HL-60/S4 treated with retinoic acid at 250 ng/mL for 4 days and 3 days (cell line): ENCODE measurements around the gene ARID1A.
"Not testable (repeated sequence)": the region's sequence is repeated elsewhere in the genome, so short reads cannot be mapped to it uniquely, and the experiment has no call there.

Experiments
- in situ Hi-C: fragments of 300-500 bp; cut with MboI; formaldehyde crosslinking; loops from 2 replicates; pipeline ENCODE4 v1.7.0; 2022; ENCODE audit warnings: low sequenced_read_pairs

Gene ARID1A

GRCh38 chr1:26786437-26787380 is 90.9 kb downstream of the ARID1A start:
- in situ Hi-C loops = no loop called here

DNA sequence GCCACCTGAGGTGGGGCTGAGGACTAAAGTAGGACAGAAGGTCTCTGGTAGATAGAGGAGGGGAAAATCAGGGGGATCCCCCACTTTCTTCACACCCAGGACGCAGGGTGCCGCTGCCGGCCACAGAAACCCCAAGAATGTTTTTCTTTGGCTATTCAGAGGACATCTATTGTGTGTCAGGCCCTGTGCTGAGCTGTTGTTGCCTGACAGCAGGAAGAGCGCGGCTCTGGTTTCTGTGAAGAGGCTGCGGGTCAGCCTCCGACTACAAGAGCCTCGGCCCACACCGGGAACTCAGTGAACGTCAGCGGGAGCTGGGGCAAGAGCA is 91.5 kb downstream of the ARID1A start:
- in situ Hi-C loops = no loop called here

- in situ Hi-C loops = no loop called here
Observed at GRCh38 chr1:26787706-26788514, 92.1 kb downstream of the ARID1A start, which contains the start of gene PIGV. Gene PIGV (plus strand): TSS chr1:26787950. CDS start chr1:26790816, 2,866 bp downstream.

DNA sequence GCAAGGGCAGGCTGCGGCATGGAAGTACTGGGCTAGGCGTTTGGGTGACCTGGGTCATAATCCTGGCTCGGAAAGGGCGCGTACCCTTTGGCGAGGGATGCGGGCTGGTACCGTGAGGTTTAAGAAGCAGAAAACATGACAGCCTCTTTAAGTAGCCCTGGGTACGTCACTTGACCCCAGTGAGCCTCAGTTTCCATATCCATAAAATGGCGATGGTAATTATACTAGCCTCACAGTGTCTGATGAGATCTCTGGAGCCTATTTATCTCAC is 92.6 kb downstream of the ARID1A start:
- in situ Hi-C loops = no loop called here

DNA sequence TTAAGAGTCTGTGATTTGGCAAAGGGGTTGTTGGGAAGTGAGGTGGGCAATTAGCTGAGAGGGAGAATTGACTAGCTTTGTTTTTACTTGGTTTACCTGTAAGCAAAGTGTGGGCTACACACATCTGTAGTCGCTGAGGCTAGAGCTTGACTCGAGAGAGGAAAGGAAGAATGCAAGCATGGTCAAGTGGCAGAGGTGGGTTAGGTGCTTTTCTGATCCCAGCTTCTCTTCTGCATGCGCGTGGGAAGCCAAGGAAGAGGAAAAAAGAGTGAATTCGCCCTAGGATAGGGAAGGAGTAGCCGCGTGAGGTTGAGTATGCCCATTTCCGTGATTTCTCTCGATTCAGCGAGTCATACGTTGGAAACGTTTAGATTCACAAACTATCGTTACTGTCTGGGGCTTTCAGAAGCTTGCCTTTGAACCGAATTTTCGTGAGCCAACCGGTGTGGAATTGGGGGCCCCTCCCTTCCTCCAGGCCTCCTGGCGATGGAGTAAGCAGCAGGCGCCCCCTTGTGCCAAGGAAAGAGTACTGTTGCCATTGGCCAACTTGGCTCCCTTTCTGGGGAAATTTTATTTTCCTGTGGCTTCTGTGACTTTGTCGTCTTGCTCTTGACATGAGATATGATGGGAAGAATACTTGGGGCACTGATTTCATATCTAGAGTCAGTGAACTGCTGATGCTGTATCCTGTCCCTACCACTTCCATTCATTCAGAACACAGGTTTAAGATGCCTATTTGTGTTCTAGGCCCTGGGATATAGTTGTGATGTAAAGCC is 93.2 kb downstream of the ARID1A start:
- in situ Hi-C loops = no loop called here

DNA sequence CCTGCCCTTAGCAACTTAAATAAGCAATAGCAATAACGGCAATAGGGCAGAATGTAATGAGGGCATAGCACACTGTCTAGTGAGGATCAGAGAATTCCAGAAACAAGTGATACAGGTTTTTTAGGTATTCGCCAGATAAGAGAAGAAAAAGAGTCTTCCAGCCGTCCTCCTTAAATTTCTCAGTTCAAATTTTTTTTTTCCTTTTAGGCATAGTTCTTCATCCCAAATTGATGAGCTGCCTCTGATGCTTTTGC is 93.7 kb downstream of the ARID1A start:
- in situ Hi-C loops = no loop called here

- in situ Hi-C loops = loop anchor here (10.0 kb wide), 1 partner anchor 185 kb away; no protein-coding TSS in a partner anchor
Observed at GRCh38 chr1:26789931-26790330, 94.1 kb downstream of the ARID1A start.

DNA sequence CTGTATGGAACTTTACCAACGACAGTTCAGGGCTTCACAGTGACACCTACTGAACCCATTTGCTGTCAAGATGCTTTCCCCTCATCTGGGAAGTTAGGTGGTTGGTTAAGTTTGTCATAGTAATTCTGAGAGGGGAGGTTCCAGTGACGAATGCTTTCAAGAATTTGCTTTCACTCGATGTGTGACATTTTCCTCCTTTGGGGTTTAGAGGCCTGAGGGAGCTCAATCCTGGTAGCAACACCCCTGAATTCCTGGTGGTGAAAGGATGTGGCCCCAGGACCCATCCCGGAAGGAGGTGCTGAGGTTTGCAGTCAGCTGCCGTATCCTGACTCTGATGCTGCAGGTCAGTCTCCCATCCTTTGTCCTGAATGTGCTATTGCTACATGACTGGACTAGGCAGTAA is 94.7 kb downstream of the ARID1A start:
- in situ Hi-C loops = loop anchor here (10.0 kb wide), 1 partner anchor 186 kb away; no protein-coding TSS in a partner anchor

DNA sequence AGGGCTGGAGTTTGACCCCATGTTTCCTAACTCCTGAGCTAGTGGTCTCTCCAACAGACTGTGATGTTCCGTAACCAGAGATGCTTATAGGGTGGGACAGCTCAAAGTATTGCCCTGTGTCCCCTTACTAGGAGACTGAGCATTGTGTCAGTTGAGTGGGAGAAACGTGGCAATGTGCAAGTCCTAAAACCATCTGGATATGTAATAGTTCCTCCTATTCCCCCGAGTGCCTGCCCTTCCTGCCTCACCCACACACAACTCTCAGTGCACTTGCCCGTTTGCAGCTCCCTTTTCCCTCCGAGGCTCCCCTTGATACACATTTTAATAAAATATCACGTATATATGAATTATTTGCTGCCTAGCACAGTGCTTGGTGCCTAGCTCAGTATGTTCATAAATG is 95.3 kb downstream of the ARID1A start:
- in situ Hi-C loops = loop anchor here (10.0 kb wide), 1 partner anchor 186 kb away; no protein-coding TSS in a partner anchor

DNA sequence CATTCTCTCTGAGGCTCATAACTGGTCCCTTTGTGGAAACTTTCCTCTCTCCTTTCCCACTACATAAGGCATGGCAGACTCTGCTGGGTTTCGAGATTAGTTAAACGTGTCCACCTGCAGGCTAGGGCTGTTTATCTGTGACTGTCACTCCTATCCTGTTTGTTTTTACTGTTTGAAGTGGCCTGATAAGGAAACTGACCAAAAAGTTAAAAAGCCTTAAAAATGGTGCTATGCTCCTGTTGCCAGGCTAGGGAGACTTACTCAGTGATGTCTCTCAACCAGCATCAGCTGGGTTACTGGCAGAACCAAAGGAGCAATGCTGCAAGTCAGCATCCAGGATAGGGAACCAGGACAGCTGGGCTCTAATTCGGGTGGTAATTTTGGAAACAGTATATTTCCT is 95.8 kb downstream of the ARID1A start:
- in situ Hi-C loops = loop anchor here (10.0 kb wide), 1 partner anchor 187 kb away; no protein-coding TSS in a partner anchor

DNA sequence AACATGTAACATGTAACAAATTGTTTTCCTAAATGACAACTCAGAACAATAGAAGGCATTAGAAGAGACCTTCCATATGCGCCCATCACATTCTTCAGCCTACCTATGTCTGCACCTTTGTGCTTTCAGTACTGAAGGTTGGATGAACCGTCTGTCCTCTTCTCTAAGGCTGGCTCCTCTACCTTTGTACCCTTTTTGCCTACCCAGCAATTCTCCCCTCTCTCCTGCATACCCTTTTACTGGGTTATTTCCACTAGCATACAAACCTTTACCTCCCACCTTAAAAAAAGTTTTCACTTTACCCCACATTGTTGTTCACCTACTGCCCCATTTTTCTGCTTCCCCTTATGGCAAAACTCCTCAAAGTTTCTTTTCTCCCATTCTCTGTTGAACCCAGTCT is 97.1 kb downstream of the ARID1A start:
- in situ Hi-C loops = loop anchor here (10.0 kb wide), 1 partner anchor 188 kb away; no protein-coding TSS in a partner anchor

DNA sequence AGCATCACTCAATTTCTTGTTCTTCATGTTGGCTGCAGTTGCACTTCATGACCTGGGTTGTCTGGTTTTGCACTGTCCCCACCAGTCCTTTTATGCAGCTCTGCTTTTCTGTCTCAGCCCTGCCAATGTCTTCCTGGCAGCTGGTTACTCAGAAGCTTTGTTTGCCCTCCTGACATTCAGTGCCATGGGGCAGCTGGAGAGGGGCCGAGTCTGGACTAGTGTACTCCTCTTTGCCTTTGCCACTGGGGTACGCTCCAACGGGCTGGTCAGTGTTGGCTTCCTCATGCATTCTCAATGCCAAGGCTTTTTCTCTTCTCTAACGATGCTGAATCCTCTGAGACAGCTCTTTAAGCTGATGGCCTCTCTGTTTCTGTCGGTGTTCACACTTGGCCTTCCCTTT is 98.6 kb downstream of the ARID1A start:
- in situ Hi-C loops = loop anchor here (10.0 kb wide), 1 partner anchor 190 kb away; no protein-coding TSS in a partner anchor

- in situ Hi-C loops = loop anchor here (10.0 kb wide), 1 partner anchor 193 kb away; no protein-coding TSS in a partner anchor
Observed at GRCh38 chr1:26797627-26798026, 101.8 kb downstream of the ARID1A start.

DNA sequence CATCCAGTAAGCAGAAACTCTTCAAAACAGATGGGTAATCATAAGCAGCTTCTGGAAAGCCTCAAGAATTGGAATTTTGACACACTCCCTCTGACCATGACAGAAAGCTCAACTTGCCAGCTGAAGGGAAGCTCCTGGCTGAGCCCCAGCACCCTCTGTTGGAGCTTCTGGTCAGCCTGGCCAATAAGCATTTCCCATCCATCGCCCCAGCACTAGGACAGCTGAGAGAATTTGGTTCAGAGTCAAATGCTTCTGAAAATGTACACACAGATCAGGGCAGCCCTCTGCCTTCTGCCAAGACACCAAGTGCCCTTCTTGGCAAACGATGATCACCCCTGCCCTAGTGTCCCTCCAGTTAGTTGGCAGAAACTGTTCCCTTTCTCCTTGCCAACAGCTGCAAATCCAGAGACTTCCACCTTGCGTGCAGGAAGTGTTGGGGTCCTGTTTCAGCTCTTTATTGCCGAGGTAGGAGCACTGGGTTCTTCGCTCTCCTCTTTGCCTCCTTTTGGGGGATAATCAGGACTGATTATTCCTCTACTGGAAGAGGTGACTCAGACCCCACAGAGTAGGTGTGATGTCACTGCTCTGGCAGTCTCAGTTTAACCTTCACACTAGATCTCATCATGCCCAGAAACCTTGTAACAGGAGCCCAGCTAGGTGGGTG is 103.8 kb downstream of the ARID1A start:
- in situ Hi-C loops = loop anchor here (10.0 kb wide), 1 partner anchor 195 kb away; no protein-coding TSS in a partner anchor

GRCh38 chr1:26803932-26804331 is 108.1 kb downstream of the ARID1A start:
- in situ Hi-C loops = not testable (repeated sequence)

DNA sequence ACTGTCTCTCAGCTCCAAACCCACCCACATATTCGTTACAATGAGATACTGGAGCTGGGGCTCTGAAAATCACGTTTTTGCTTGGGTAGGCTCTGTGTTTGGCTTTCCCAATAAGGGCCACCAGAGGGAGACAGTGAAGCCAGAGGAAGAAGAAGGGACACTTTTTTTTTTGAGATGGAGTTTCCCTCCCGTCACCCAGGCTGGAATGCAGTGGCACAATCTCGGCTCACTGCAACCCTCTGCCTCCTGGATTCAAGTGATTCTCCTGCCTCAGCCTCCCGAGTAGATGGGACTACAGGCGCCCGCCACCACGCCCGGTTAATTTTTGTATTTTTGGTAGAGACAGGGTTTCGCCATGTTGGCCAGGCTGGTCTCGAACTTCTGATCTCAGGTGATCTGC is 114.3 kb downstream of the ARID1A start:
- in situ Hi-C loops = not testable (repeated sequence)

GRCh38 chr1:26811057-26811456 is 115.2 kb downstream of the ARID1A start:
- in situ Hi-C loops = no loop called here

GRCh38 chr1:26811708-26812107 is 115.9 kb downstream of the ARID1A start:
- in situ Hi-C loops = no loop called here

- in situ Hi-C loops = no loop called here
Observed at GRCh38 chr1:26814377-26814776, 118.6 kb downstream of the ARID1A start.

GRCh38 chr1:26814893-26815292 is 119.1 kb downstream of the ARID1A start:
- in situ Hi-C loops = no loop called here
